ENCODE data around the gene SMPD3.

The SMPD3 gene

GRCh38 chr16:68379472-68380347 lies 68.6 kb downstream of the SMPD3 start:
- DNase-seq = no peak

- no peak for DNase-seq
These were observed 69.6 kb downstream of the SMPD3 start for GRCh38 chr16:68378436-68379415.

GRCh38 chr16:68377667-68378393 lies 70.5 kb downstream of the SMPD3 start:
- no peak for DNase-seq

- DNase-seq = no peak
These were observed 71.1 kb downstream of the SMPD3 start for GRCh38 chr16:68377221-68377620.

- DNase-seq = no peak
These were observed 71.7 kb downstream of the SMPD3 start for GRCh38 chr16:68376590-68376989.

DNA sequence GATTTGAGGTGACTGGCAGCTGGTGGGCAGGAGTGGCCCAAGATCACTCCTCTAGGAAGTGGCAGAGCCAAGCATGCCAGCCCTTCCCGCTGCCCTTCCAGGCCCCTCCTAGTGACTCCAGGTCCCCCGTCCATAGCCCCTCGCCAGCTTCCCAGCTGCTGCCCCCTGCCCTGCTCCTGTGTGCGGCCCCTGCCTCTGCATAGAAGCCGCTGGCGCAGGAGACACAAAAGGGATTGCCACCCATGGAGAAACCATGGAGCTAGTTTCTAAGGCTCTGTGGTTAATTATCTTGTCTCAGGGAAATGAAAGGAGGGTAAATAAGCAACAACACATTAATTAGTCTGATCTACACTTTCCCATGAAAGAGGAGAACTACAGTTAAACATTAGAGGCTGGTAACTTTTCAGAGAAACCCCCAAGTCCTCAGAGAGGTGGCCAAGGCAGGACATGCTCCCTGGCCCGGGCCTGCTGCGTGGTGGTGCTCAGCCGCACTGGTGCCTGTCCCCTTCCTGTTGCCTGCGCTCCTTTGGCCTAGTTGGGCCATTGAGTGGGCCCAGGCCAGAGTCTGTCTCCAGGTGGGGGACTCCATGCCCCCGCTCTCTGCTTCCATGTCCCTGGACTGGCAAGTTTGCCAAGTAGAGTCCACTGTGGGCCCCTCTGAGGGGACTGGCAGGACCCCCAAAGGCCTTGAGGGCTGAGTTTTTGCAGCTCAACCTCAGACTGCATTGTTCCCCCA lies 72.3 kb downstream of the SMPD3 start:
- no peak for DNase-seq

GRCh38 chr16:68374961-68375660 lies 73.2 kb downstream of the SMPD3 start:
- DNase-seq = no peak

DNA sequence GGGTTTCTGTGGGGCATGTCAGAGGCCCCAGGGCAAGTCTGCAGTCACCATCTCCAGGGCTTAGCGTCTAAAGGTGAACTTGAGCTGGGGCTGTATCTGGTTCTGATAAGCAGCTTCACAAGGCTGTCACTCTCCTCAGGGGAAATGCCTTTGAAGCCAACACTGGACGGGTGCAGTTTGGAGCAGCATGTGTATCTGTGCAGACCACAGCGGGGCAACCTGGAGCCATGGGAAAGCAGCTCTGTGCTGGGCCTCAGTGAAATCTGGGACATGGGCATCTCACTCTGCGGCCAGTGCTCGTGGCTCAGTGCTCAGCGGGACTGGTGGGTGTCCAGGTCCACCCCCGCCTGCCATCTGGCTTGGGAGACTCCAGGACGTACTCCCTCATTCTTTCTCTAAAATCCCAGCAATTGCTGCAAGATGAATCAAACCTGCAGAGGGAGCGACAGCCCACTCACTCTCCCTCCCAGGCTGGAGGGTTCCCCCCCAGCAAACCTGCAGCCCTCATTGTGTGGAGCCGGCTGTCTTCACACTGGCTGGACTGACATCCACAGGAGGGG lies 74.0 kb downstream of the SMPD3 start:
- DNase-seq = no peak

GRCh38 chr16:68373528-68374245 lies 74.6 kb downstream of the SMPD3 start:
- no peak for DNase-seq

GRCh38 chr16:68372806-68373205 lies 75.5 kb downstream of the SMPD3 start:
- no peak for DNase-seq

DNA sequence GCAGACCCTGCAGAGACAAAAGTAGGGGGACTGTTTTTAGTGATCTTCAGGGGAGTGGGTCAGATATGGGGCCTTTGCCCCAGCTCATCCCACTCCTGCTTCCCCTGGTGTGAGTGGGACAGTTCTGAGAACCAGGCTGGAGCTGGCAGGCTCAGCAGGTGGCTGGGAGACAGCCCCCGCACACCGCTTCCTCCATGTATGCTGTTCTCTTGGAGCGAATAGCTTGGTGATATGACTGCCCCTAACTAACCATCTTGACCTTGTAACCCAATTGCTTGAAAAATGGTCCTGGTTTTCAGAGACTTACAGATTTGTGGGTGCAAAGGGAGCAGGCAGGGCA lies 76.0 kb downstream of the SMPD3 start:
- no peak for DNase-seq

- DNase-seq = no peak
These were observed 76.5 kb downstream of the SMPD3 start for GRCh38 chr16:68371706-68372380.

DNA sequence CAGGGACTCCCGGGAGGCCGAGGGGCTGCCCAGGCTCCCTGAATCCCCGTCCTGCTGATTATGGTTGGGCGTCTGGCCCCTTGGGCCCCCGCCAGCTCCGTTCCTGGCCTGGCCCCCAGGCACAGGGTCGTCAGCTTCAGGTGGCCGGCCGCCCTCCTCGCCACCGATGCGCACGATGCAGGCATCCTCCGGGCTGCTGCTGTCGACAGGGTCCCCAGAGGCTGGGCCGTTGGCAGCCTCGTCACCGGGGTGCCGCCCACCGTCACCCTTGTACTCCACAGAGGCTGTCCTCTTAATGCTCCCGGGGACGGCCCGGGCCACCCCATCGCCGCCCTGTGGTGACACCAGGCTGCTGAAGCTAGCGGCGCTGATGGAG lies 77.0 kb downstream of the SMPD3 start:
- DNase-seq = no peak

DNA sequence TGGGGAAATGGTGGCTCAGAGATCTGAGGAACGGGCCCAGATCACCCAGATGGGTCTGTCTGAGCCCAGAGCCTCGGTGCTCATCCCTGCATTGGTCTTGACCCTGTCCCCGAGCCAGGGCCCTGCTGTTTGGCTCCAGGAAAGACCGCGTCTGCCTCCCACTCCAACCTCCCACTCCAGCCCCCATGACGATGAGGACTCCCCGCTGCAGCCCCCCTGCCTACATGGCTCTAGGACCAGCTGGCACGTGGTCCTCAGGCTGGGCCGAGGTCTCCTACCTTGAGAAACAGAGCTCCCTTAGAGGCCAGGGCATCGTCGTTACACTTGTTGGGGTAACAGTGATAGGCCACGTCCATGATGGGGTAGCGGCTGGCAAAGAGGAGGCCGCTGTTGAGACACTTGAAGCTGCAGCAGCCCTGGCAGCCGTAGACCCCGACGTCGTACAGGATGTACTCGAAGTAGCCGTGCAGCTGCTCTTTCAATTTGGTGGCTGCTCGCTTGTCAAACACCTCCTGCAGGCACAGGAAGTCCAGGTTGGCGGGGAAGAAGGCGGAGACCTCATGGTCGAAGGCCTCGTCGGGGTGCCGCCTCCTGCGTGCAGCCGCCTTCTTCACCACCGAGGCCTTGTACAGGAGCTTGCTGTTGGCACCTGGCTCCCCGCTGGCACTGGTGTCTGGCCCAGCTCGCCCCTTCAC lies 77.6 kb downstream of the SMPD3 start:
- no peak for DNase-seq

DNA sequence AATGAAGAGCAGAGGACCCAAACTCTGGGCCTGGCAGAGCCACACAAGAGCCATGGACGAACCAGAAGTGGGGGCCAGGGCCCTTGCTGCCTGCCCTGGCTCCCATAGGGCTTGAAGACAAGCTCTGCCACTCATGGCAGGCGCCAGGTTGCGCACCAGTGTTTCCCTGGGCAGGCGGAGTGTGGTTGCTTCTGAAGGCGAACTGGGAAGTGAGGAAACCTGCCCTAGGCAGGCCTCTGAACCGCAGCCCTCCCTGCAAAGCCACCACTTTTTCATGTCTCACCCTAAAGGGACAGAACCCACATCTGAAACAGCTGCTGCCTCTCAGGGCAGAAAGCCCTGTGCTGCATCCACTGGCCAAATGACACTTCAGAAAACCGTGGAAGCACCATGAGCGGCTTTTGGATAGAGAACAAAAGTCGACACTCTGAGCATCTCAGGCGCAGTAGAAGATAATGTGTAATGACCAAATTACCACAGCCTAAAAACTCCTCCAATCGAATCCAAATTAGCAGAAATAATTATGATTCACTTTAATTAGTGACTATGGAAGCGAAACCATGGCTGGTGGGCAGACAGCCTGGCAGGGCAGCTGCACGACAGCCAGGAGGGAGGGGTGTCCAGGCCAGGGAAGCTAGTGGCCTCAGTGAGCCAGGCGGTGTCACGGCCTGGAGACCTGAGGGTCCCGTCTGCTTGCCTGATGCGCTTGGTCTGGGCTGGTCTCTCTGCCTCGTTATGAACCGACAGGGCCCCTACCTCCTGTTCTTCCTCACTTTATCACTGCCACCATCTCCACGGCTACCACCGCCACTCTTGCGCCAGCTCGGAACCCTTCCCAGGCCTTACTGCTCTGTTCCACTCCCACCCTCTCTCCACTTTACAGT lies 78.4 kb downstream of the SMPD3 start:
- DNase-seq = no peak

- DNase-seq = no peak
These were observed 79.1 kb downstream of the SMPD3 start for GRCh38 chr16:68369168-68369567.

GRCh38 chr16:68368301-68368888 lies 79.9 kb downstream of the SMPD3 start:
- DNase-seq = no peak

- DNase-seq = no peak
These were observed 80.4 kb downstream of the SMPD3 start for GRCh38 chr16:68367891-68368290.

All from activated CD4-positive, alpha-beta T cell treated with anti-CD3 and anti-CD28 coated beads, Interleukin-2, amount 50 U/mL, for 4 hours (primary cell).